ENCODE results near the gene CTIF.

DNA sequence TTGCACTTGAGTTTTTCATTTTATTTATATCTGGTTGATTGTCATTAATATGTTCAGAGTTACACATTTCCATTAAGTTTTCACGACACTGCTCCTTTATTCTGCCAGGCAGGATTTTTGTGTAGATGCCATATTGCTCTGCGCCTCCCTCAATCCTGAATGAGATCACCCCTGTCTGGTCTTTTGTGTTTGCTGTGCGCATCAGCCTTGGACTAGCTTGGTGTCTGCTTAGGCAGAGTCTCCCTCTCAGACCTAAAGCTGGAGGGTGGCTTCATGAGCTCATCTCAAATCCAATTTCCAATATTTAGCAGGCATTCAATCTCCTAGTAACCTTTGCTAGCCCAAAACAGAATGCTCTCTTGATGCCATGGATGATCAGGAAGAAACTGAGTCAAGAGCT is 274.5 kb downstream of the CTIF start:
- TF ChIP-seq, protein P1, sequence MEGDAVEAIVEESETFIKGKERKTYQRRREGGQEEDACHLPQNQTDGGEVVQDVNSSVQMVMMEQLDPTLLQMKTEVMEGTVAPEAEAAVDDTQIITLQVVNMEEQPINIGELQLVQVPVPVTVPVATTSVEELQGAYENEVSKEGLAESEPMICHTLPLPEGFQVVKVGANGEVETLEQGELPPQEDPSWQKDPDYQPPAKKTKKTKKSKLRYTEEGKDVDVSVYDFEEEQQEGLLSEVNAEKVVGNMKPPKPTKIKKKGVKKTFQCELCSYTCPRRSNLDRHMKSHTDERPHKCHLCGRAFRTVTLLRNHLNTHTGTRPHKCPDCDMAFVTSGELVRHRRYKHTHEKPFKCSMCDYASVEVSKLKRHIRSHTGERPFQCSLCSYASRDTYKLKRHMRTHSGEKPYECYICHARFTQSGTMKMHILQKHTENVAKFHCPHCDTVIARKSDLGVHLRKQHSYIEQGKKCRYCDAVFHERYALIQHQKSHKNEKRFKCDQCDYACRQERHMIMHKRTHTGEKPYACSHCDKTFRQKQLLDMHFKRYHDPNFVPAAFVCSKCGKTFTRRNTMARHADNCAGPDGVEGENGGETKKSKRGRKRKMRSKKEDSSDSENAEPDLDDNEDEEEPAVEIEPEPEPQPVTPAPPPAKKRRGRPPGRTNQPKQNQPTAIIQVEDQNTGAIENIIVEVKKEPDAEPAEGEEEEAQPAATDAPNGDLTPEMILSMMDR (conservative IDR thresholded peaks at IDR 0.05; ENCODE audit: low read depth in 2 of 2), result no peak
- TF ChIP-seq EZH2 (IDR thresholded peaks at IDR 0.05; ENCODE audit: low read depth, unreplicated experiment), result no peak
- TF ChIP-seq, protein P2, sequence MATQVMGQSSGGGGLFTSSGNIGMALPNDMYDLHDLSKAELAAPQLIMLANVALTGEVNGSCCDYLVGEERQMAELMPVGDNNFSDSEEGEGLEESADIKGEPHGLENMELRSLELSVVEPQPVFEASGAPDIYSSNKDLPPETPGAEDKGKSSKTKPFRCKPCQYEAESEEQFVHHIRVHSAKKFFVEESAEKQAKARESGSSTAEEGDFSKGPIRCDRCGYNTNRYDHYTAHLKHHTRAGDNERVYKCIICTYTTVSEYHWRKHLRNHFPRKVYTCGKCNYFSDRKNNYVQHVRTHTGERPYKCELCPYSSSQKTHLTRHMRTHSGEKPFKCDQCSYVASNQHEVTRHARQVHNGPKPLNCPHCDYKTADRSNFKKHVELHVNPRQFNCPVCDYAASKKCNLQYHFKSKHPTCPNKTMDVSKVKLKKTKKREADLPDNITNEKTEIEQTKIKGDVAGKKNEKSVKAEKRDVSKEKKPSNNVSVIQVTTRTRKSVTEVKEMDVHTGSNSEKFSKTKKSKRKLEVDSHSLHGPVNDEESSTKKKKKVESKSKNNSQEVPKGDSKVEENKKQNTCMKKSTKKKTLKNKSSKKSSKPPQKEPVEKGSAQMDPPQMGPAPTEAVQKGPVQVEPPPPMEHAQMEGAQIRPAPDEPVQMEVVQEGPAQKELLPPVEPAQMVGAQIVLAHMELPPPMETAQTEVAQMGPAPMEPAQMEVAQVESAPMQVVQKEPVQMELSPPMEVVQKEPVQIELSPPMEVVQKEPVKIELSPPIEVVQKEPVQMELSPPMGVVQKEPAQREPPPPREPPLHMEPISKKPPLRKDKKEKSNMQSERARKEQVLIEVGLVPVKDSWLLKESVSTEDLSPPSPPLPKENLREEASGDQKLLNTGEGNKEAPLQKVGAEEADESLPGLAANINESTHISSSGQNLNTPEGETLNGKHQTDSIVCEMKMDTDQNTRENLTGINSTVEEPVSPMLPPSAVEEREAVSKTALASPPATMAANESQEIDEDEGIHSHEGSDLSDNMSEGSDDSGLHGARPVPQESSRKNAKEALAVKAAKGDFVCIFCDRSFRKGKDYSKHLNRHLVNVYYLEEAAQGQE (IDR thresholded peaks at IDR 0.05; ENCODE audit: unreplicated experiment), result no peak
- no peak for TF ChIP-seq POLR2AphosphoS5 (IDR thresholded peaks at IDR 0.05; ENCODE audit: low read depth)
- TF ChIP-seq CREB1 (CRISPR knock-in tag; IDR thresholded peaks at IDR 0.05; ENCODE audit: low read depth), result no peak
- no peak for TF ChIP-seq JUNB (IDR thresholded peaks at IDR 0.05; ENCODE audit: unreplicated experiment)
